Left cardiac atrium (tissue), 4 donors: ENCODE results near the gene CBX8. TPM values are rescaled to one million over a fixed set of nuclear protein-coding genes. Genes with fewer than 3 reads are reported as not detected.

Experiments used
- ATAC-seq, 2 donors: fragments of 200-7000 bp; cut with Tn5 transposase; one replicate each; pipeline ENCODE4 v1.9.1; 2020; ENCODE audit warnings: mild to moderate bottlenecking in 2 of 2, moderate library complexity in 2 of 2
- DNase-seq: peaks from one replicate; pipeline ENCODE4 v3.0.0-alpha.2; 2020
- intact Hi-C, 2 donors: fragments of 100-400 bp; cut with DNase I; formaldehyde crosslinking; loops; one replicate each; pipeline versions ENCODE4 v1.14.1 to v1.15.1; 2022 to 2023
- total RNA-seq, 2 donors: library from RNA; stranded (reverse); fragmentation: NEBNext Ultra II Directional; extraction: Animal tissue kit (Norgen Biotek cat#: 25700); gene quantifications; one replicate each; pipeline ENCODE4 v1.2.1, GENCODE V29; 2021
- donor health status: DM: no; HTN: yes; CAD: no.
- donor health status: DM: no; HTN: yes; CAD: no; lungs with severe emphysema.
- donor health status: DM: yes; HTN: yes; CAD: no.
- donor health status: Dilated cardiomyopathy.

CBX8 gene
- total RNA-seq, 2 donors from 2014 or later = 4.1 to 5.9 TPM

DNA sequence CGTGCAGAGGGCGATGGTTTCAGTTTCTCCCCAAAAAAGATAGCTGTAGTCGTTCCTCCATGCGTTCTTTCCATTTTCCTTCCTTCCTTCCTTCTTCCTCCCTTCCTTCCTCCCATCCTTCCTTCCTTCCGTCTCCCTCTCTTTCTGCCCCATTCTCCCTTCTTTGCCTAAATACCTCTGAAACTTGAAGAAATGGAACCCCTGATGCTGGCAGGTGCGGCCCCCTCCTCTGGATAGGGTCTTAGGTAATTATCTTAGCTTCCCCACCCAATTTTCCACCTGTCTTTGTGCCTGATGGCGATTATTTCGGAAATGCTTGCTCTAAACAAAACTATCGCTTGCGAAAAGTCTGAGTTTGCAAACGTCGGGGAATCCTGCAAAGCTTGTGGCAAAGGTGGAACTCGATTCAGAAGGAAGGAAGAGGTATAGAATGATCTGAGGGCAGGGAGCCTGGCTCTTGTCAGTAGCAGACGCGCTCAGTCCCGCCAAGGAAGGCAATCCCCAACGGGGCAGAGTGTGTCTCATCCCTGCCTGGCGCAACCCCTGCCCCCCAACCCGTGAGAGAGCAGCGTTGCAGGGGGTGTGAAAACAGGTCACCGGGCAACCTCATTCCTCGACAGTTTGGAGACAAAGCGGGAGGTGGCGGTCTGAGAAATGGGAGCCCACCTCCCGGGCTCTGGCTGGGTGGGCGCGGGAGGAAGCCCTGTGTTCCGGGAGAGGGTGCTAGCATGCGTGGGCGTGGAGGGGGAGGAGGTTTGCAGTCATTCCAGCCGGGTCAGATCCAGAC lies 2.9 kb upstream of the CBX8 start:
- ATAC-seq (no peak), DNase-seq (no peak)
- intact Hi-C loops = loop anchor here in 1 of 2 donors (5.0 to 10.0 kb wide), 2 partner anchors 43 to 55 kb away; no protein-coding TSS in a partner anchor

- no peak for DNase-seq
- intact Hi-C loops = loop anchor here in 1 of 2 donors (5.0 to 10.0 kb wide), 2 partner anchors 43 to 54 kb away; no protein-coding TSS in a partner anchor
- ATAC-seq = no peak
Measured at GRCh38 chr17:79799174-79799537, 2.3 kb upstream of the CBX8 start.

DNA sequence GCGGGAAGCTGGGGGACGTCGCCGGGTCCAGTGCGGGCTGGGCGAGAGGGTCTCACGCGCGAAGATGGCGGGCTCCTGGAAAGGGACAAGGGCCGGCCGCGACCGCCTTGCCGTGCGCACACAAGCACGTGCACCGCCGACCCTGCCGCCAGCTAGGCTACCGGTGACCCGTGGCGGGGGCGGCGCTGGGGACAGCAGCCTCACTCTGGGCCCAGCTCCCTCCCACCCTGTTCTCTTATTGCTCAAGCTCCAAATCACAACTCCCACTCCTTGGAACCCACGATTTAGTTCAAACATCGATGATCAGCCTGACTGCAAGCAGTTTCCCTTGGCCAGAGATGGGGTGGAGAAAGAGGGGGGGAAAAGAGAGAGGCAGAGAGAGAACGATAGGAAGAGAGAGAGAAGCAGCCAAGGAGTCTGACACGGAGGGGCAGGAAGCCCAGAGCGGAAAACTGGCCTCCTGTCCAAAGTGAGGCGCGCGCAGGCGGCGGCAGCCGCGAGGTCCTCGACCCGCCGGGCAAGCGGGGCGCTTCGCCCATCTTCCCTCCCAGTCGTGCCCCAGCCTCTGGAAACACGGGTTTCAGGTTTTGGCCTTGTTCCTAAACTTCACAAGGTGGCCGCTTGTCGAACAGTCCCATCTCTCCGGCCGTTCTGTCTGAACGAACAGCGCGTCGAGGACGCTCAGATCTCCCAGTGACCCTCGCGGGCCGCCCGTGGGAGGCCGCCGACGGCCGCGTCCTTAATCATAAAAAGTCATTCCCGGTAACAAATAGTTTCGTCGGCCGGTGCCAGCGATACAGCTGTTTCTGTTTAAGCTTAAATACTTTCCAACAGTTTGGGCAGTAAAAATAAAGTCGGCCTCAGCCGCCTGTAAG lies 1.7 kb upstream of the CBX8 start:
- DNase-seq = no peak
- intact Hi-C loops = loop anchor here in 1 of 2 donors (5.0 to 10.0 kb wide), 2 partner anchors 44 to 54 kb away; no protein-coding TSS in a partner anchor
- ATAC-seq = no peak

- DNase-seq (no peak), ATAC-seq (peak; percentile 2 to 22)
- intact Hi-C loops = loop anchor here in 1 of 2 donors (5.0 to 10.0 kb wide), 2 partner anchors 45 to 53 kb away; no protein-coding TSS in a partner anchor
Measured at GRCh38 chr17:79797492-79798298, 818 bp upstream of the CBX8 start.

- no peak for ATAC-seq
- DNase-seq = no peak
- intact Hi-C loops = loop anchor here in 1 of 2 donors (5.0 to 10.0 kb wide), 2 partner anchors 46 to 52 kb away; no protein-coding TSS in a partner anchor
Measured at GRCh38 chr17:79796444-79796762, 474 bp downstream of the CBX8 start.

DNA sequence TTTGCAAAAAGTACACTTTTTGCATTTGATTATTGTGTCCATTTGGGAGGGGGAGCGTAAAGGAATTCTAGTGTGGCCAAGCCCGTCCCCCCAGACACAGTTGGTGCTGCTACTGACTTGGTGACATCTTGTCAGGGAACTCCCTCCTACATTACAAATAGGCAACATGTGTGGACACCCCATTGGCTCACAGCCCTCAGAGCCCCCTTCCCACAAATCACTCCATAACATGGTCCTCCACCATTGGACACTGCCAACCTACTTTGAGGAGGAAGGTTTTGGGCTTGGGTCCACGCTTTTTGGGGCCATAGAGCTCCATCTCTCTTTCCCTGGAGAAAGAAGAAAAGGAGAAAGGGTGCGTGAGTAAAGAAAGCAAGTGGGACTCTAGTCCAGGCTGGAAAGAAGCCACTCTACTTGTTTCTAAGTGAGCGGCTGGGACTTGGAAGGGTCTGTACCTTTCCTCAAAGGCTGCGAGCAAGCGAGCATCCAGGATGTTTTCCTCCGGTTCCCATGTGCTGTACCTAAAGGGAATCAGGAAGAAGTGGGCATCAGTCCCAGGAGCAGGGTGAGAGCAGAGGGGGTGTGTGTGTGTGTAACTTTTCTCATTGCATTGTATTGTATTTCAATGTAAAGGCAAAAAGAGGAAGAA lies 958 bp downstream of the CBX8 start:
- DNase-seq (no peak), ATAC-seq (no peak)
- intact Hi-C loops = loop anchor here in 1 of 2 donors (5.0 to 10.0 kb wide), 2 partner anchors 46 to 51 kb away; no protein-coding TSS in a partner anchor

- DNase-seq (no peak), ATAC-seq (no peak)
- intact Hi-C loops = loop anchor here (5.0 to 10.0 kb wide), 3 partner anchors 47 to 197 kb away; no protein-coding TSS in a partner anchor
Measured at GRCh38 chr17:79794659-79795511, 2.0 kb downstream of the CBX8 start.

- no peak for DNase-seq
- intact Hi-C loops = loop anchor here (5.0 to 10.0 kb wide), 2 partner anchors 49 to 198 kb away; no protein-coding TSS in a partner anchor
- ATAC-seq = no peak
Measured at GRCh38 chr17:79793924-79794304, 3.0 kb downstream of the CBX8 start.

GRCh38 chr17:79792984-79793923 lies 3.6 kb downstream of the CBX8 start:
- ATAC-seq (no peak), DNase-seq (no peak)
- intact Hi-C loops = loop anchor here (5.0 to 10.0 kb wide), 2 partner anchors 48 to 199 kb away; no protein-coding TSS in a partner anchor

GRCh38 chr17:79792341-79792871 lies 4.5 kb downstream of the CBX8 start:
- no peak for ATAC-seq
- no peak for DNase-seq
- intact Hi-C loops = loop anchor here (5.0 to 10.0 kb wide), 2 partner anchors 48 to 200 kb away; no protein-coding TSS in a partner anchor

- intact Hi-C loops = loop anchor here (5.0 to 10.0 kb wide), 2 partner anchors 47 to 201 kb away; no protein-coding TSS in a partner anchor
- DNase-seq = no peak
- ATAC-seq = no peak
Measured at GRCh38 chr17:79791735-79792161, 5.1 kb downstream of the CBX8 start.

DNA sequence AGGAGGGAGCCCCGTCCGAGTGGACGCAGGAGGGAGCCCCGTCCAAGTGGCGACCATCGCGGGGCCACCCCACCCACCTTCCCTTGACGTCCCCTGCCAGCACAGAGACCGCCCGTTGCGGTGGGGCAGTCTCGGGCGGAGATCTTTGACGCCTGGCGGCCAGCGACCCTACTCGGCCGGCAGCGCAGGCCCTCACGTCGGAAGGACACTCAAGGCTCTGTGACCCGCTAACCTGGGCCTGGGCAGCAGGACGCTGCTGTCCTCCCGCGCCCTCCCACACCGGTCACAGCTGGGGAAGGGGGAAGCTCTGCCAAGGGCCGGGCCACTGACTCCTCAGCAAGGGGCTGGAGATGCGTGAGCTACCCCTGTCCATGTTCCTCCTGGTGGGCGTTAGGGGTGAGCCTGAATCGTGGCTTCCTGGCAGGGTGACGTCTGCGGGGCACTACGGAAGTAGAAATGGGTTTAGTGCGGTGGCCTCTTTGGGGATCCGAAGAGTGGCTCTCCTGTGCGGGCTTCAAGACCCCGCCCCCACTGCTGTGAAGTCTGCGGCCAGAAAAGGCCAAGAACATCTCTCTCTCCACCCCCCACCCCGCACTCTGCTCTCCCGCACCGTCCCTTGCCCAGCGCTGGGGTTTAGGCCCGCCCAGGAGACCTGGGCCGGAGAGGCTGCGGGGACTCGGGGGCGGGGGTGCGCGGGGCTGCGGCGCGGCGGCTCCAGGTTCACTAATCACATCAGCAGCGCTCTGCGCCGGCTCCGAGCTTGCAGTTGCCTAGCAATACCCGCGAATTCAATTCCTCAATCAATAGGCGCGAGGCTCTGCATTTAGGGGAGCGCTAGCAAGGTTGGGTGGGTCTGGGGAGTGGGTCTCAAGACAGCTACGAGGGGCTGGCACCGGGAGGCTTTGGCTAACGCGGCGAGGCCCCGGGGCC lies 5.8 kb downstream of the CBX8 start:
- intact Hi-C loops = loop anchor here (5.0 to 10.0 kb wide), 2 partner anchors 46 to 201 kb away; no protein-coding TSS in a partner anchor

DNA sequence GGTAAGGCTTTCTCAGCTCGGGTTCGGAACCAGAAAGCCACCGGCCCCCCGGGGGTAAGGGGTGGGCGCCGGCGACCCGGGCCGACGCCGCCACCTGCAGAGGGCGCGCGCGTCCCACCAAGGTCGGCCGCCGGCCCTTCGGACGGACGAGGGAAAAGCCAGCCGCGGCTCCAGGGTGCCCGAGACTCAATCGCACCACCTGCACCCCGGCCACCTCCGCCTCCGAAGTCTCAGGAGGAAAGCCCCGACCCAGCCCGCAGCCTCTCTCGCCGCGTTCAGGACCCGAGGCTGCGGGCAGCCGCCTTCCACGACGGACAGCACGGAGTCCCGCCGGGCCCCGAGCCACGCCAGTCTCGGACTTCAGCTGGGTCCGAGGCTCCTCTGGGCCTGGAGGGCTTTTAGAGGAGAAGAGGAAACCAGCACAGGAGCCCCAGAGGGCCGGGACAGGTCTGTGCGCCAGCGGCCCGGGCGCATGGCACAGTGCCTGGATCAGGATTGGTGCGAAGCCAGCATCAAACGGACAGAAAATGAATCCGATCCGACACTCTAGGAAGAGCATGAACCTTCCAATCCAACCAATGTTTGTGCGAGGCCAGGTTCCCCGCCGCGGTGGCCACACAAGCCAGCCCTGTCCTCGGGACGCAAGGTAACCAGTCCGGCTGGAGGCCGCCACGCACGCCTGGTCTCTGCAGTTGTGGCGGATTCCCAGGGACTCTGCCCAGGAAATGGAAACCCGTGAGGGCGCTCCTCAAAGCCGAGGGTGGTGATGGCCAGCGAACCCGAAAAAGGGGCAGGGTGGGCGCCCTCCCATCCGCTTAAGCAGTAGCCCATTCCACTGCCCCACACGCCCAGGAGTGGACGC lies 6.7 kb downstream of the CBX8 start:
- intact Hi-C loops = loop anchor here (5.0 to 10.0 kb wide), 3 partner anchors 45 to 202 kb away; no protein-coding TSS in a partner anchor
- DNase-seq (no peak), ATAC-seq (peak; percentile 61)

More for the DNA sequence above, 5.8 kb downstream of the CBX8 start:
- no peak for DNase-seq
- ATAC-seq = no peak
